ENCODE results near the gene ANP32B.
"Not testable (repeated sequence)": the region's sequence is repeated elsewhere in the genome, so short reads cannot be mapped to it uniquely, and the experiment has no call there.

Gene ANP32B

DNA sequence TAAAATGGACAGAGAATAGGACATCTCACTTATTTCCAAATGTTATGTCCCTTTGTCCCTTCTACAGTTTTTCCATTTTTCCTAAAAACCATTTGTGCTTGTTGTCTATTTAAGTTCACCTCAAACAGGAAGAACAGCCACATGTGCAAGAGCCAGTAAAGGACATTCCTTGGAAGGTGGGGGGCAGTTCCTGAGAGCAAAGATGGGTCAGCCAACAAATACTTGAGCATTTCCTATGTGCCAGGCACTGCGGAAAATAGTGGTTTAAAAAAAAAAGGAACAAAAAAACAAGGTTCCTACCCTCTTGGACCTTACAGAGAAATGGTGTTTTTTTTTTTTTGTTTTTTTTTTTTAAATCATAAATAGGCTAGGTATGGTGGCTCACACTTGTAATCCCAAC lies 26.8 kb downstream of the ANP32B start:
- peaks cover 93% of the 10 kb centered on the region for H3K36me3 ChIP-seq (ENCODE audit: insufficient read depth, low read length)
- no peak overlapping the region for H3K4me3 ChIP-seq (ENCODE audit: low read length)
- H2AFZ ChIP-seq (ENCODE audit: low read depth, low read length): no peak overlapping the region
- no peaks in the 10 kb centered on the region for H3K4me1 ChIP-seq (ENCODE audit: insufficient read depth, low read length)
- H3K9me3 ChIP-seq (ENCODE audit: low read length): no peaks in the 10 kb centered on the region
- no peaks in the 10 kb centered on the region for H3K27me3 ChIP-seq (ENCODE audit: insufficient read depth, low read length)

DNA sequence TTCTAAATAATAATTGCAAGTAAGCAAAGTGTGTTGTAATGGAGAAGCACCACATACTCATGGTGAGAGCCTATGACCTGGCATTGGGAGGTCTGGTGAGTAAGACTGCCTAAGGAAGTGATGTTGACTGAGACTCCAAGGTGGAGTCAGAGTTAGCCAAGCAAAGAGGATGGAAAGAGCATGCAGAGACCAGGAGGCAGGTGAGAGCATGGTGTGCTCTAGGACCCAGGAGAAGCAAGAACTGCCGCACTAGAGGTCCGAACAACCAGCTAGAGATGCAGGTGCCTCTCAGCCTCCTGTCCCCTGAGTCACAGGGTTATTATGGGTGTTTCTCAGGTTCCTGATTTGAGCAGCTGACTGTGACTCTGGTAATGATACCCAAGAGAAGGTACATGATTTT lies 27.3 kb downstream of the ANP32B start:
- peaks cover 92% of the 10 kb centered on the region for H3K36me3 ChIP-seq (ENCODE audit: insufficient read depth, low read length)
- no peaks in the 10 kb centered on the region for H3K27me3 ChIP-seq (ENCODE audit: insufficient read depth, low read length)
- H3K4me3 ChIP-seq (ENCODE audit: low read length): no peak overlapping the region
- no peaks in the 10 kb centered on the region for H3K4me1 ChIP-seq (ENCODE audit: insufficient read depth, low read length)
- H3K9me3 ChIP-seq (ENCODE audit: low read length): no peaks in the 10 kb centered on the region
- no peak overlapping the region for H2AFZ ChIP-seq (ENCODE audit: low read depth, low read length)

DNA sequence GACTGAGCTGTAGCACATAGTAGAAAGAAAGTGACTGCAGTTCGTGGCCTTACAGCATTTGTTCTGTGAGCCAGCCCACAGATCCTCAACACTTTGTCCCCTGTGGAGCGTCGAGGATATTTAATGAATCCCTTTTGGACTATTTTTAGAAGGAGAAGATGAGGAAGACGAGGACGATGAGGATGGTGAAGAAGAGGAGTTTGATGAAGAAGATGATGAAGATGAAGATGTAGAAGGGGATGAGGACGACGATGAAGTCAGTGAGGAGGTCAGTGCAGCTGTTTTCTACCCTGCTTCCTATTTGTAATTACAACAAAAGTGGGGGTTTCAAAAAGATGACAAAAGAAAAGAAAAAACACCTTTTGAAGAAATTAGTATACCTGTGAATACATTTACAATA lies 28.0 kb downstream of the ANP32B start:
- Histone ChIP-seq H2AFZ (ENCODE audit: low read depth, low read length) (no peak overlapping the region), H3K9me3 (ENCODE audit: low read length) (no peaks in the 10 kb centered on the region), H3K27me3 (ENCODE audit: insufficient read depth, low read length) (no peaks in the 10 kb centered on the region), H3K4me3 (ENCODE audit: low read length) (no peak overlapping the region), H3K4me1 (ENCODE audit: insufficient read depth, low read length) (no peaks in the 10 kb centered on the region), H3K36me3 (ENCODE audit: insufficient read depth, low read length) (peaks cover 85% of the 10 kb centered on the region)

DNA sequence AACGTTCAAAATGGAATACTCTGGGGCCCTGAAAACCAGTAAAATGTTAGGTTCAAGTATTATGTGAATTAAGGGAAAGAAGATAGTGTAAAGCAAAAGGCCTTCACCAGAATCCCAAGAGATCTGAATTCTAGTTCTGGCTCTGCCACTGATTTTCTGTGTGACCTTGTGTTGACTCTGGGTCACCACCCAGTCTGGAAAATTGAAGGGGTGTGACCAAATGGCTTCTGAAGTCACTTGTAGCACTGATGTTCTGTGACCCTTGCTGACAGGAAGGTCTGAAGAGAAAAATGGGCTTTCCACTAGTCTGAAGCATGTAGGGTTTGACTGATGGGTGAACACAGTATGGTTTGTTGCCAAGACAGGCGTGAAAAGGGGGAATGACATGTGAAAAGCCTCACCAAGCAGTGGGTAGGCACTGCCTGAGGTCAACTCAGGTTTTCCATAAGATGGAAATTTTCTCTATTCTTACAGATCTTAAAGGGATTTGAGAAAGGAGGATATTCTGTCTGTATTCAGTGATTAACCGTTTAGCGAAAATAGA lies 33.1 kb downstream of the ANP32B start:
- Histone ChIP-seq H3K4me1 (ENCODE audit: insufficient read depth, low read length) (peaks cover 3% of the 10 kb centered on the region), H3K36me3 (ENCODE audit: insufficient read depth, low read length) (peaks cover 65% of the 10 kb centered on the region), H3K27me3 (ENCODE audit: insufficient read depth, low read length) (no peaks in the 10 kb centered on the region), H2AFZ (ENCODE audit: low read depth, low read length) (no peak overlapping the region), H3K9me3 (ENCODE audit: low read length) (no peaks in the 10 kb centered on the region), H3K4me3 (ENCODE audit: low read length) (no peak overlapping the region)

DNA sequence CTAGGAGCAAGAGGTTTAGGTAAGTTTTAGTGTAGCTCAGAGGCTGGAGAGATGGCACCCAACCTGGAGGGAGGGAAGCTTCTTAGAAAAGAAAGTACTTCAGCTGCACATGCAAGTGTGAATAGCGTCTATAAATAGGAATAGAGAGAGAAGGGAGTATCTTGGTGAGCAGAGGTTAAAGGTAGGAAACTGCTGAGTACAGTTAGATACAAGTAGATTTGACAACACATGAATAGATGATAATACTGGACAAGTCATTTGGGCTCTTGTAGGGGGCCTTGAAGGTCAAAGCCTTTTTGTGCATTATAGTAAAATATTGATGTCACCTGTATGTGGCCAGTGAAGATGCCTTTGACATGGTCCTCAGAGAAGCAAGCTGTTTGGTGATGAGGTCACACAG lies 34.2 kb downstream of the ANP32B start:
- Histone ChIP-seq H2AFZ (ENCODE audit: low read depth, low read length) (no peak overlapping the region), H3K27me3 (ENCODE audit: insufficient read depth, low read length) (no peaks in the 10 kb centered on the region), H3K4me1 (ENCODE audit: insufficient read depth, low read length) (peaks cover 3% of the 10 kb centered on the region), H3K36me3 (ENCODE audit: insufficient read depth, low read length) (peaks cover 54% of the 10 kb centered on the region), H3K4me3 (ENCODE audit: low read length) (no peak overlapping the region), H3K9me3 (ENCODE audit: low read length) (no peaks in the 10 kb centered on the region)

DNA sequence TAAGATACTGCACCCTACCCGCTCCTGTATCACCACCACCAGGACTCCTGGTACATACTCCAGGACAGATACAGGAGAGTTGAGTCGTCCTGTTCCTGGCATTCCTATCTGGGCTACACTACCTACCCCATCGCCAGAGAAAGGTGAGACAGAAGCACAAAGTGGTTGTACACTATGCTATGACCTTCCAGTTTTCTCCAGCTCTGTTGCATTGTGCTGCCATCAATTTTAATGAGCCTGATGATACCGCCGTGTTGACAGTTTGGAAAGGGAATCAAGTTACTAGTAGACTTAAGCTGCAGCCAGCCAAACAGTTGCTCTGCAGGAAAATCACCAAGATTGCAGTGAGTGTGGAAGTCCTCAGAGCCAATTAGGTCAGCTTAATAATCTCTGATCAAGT lies 35.2 kb downstream of the ANP32B start:
- H3K27me3 ChIP-seq (ENCODE audit: insufficient read depth, low read length): no peaks in the 10 kb centered on the region
- H3K4me3 ChIP-seq (ENCODE audit: low read length): no peak overlapping the region
- H2AFZ ChIP-seq (ENCODE audit: low read depth, low read length): no peak overlapping the region
- H3K36me3 ChIP-seq (ENCODE audit: insufficient read depth, low read length): peaks cover 44% of the 10 kb centered on the region
- H3K4me1 ChIP-seq (ENCODE audit: insufficient read depth, low read length): peaks cover 3% of the 10 kb centered on the region
- no peaks in the 10 kb centered on the region for H3K9me3 ChIP-seq (ENCODE audit: low read length)

DNA sequence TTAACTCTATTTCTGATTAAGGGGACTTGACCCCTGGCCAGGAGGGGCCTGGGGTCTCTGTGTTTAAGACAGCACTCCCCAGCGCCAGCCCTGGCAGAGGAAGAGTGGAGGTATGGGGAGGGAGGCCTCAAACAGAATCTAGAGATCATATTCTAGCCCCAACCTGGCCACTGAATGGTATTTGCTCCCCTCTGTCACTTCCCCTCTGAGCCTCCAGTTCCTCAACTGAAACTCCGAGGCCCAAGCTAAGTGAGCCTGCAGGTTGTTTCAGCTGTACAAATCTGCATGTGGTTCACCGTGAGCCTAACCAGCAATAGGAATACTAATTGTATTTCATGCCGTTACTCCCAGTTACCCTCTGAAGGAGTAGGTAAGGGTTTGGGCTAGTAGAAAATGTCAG lies 36.0 kb downstream of the ANP32B start:
- Histone ChIP-seq H3K4me1 (ENCODE audit: insufficient read depth, low read length) (peaks cover 3% of the 10 kb centered on the region), H3K9me3 (ENCODE audit: low read length) (no peaks in the 10 kb centered on the region), H2AFZ (ENCODE audit: low read depth, low read length) (no peak overlapping the region), H3K4me3 (ENCODE audit: low read length) (no peak overlapping the region), H3K36me3 (ENCODE audit: insufficient read depth, low read length) (peaks cover 37% of the 10 kb centered on the region), H3K27me3 (ENCODE audit: insufficient read depth, low read length) (no peaks in the 10 kb centered on the region)

DNA sequence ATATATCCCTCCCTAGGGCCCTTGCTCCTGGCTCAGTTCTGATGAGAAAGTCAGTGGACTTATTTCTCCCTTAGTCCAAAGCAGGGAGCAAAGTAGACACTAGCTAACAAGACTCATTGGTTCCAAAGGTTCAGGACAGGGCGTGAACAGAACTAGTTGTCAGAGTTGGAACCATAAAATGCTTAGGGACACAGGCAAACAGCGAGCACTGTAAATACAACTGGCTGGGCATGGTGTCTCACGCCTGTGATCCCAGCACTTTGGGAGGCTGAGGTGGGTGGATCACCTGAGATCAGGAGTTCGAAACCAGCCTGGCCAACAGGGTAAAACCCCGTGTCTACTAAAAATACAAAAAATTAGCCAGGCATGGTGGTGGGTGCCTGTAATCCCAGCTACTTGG lies 36.7 kb downstream of the ANP32B start:
- not testable (repeated sequence) for H3K4me1 ChIP-seq (ENCODE audit: insufficient read depth, low read length)

DNA sequence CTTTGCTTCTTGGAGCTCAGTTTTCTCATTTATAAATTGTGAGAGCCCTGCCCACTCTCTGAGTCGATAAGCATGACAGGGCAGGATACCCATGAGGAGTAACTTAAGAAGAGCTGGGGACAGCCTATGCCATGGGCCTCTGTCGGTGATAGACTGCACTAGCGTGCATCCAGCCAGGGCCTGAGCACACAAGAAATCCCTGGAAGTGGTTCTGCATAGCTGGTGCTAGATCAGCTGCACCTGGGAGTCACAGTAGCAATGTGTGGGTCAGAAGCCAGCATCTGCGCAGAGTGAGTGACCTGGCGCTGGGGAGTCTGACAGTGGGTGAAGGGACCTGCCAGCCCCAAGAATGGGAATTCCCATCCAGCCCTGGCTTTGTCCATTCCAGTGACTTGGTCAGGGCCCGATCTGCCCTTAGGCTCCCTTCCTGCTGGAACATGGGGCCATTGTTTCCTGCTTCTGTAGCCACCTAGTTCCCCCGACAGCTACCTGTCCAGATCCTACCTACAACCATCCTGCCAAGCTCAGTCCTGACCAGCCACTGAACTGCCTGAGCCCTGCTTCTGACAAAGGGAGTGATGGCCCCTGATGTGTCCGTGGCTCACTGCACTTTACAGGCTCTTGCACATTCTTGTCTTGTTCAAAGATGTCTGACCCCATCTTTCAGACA lies 37.5 kb downstream of the ANP32B start:
- H3K9me3 ChIP-seq (ENCODE audit: low read length): no peaks in the 10 kb centered on the region
- H3K27me3 ChIP-seq (ENCODE audit: insufficient read depth, low read length): no peaks in the 10 kb centered on the region
- no peak overlapping the region for H3K4me3 ChIP-seq (ENCODE audit: low read length)
- no peak overlapping the region for H2AFZ ChIP-seq (ENCODE audit: low read depth, low read length)
- H3K4me1 ChIP-seq (ENCODE audit: insufficient read depth, low read length): peaks cover 3% of the 10 kb centered on the region
- peaks cover 27% of the 10 kb centered on the region for H3K36me3 ChIP-seq (ENCODE audit: insufficient read depth, low read length)

More for the DNA sequence above, 36.7 kb downstream of the ANP32B start:
- not testable (repeated sequence) for H3K27me3 ChIP-seq (ENCODE audit: insufficient read depth, low read length); H2AFZ ChIP-seq (ENCODE audit: low read depth, low read length); H3K4me3 ChIP-seq (ENCODE audit: low read length); H3K9me3 ChIP-seq (ENCODE audit: low read length)
- H3K36me3 ChIP-seq (ENCODE audit: insufficient read depth, low read length): peaks cover 31% of the 10 kb centered on the region

DNA sequence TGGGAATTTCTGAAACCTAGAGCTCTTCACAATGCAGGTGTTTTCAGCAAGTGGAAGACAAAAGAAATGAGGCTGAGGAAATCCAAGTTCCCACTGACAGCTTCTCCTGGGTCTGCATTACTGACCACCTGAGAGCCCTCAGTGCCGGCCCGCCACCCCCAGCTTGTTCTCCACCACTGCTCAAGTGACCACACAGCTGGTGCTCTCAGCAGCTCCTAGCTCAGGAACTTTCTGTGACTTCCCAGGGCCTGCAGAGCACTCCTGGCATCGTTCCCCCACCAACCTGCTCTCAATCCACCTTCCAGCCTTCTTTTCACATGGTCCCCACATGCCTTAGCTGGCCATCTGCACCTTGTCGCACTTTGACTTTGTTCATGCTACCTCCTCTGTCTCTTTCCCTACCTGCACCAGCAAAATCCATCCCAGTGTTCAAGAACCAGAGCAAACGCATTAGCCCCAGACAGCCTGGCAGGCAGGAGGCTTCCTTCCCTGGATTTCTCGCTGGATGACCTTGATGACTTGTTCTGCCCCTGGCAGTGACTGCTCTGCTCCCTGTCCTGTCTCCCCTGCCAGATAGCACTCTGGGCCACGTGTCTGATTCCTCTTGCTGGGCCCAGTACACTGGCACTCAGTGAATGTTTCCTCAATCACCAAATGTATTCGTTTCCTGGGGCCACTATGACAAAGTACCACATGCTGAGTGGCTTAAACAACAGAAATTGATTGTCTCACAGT lies 38.3 kb downstream of the ANP32B start:
- no peak overlapping the region for H3K4me3 ChIP-seq (ENCODE audit: low read length)
- H3K27me3 ChIP-seq (ENCODE audit: insufficient read depth, low read length): no peaks in the 10 kb centered on the region
- peaks cover 27% of the 10 kb centered on the region for H3K36me3 ChIP-seq (ENCODE audit: insufficient read depth, low read length)
- no peaks in the 10 kb centered on the region for H3K9me3 ChIP-seq (ENCODE audit: low read length)
- H2AFZ ChIP-seq (ENCODE audit: low read depth, low read length): no peak overlapping the region
- peaks cover 3% of the 10 kb centered on the region for H3K4me1 ChIP-seq (ENCODE audit: insufficient read depth, low read length)

DNA sequence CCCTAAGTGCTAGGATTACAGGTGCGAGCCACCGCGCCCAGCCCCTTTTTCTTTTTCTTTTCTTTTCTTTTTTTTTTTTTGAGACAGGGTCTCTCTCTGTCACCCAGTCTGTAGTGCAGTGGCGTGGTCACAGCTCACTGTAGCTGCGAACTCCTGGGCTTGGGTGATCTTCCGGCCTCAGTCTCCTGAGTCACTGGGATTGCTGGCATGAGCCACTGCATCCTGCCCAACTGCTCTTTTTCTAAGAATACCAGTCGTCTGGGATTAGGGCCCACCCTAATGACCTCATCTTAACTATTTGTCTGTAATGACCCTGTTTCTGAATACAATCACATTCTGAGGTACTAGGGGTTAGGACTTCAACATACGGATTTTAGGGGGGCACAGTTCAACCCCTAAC lies 39.3 kb downstream of the ANP32B start:
- H3K36me3 ChIP-seq (ENCODE audit: insufficient read depth, low read length): peaks cover 20% of the 10 kb centered on the region
- H3K4me3 ChIP-seq (ENCODE audit: low read length): no peak overlapping the region
- H3K4me1 ChIP-seq (ENCODE audit: insufficient read depth, low read length): no peaks in the 10 kb centered on the region
- H3K9me3 ChIP-seq (ENCODE audit: low read length): no peaks in the 10 kb centered on the region
- H3K27me3 ChIP-seq (ENCODE audit: insufficient read depth, low read length): no peaks in the 10 kb centered on the region
- H2AFZ ChIP-seq (ENCODE audit: low read depth, low read length): no peak overlapping the region

DNA sequence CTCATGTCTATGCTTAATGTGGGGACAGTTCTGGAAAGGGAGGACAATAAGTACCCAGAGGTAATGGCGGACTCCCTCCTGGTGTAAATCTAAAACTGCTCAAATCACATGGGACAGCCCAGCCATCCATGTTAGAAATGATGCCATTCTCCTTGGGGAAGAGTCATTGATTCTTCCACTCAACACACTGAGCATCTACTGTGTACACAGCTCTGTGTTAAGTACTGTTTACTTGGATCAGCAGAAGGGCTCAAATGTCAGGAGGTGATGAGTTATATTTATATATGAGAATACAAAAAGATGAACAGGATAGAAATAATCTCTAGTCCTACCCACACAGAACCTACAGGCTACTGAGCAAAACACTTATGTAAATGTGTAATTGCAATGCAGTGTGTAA lies 41.6 kb downstream of the ANP32B start:
- Histone ChIP-seq H3K4me1 (ENCODE audit: insufficient read depth, low read length) (no peaks in the 10 kb centered on the region), H3K36me3 (ENCODE audit: insufficient read depth, low read length) (peaks cover 1% of the 10 kb centered on the region), H2AFZ (ENCODE audit: low read depth, low read length) (no peak overlapping the region), H3K4me3 (ENCODE audit: low read length) (no peak overlapping the region), H3K27me3 (ENCODE audit: insufficient read depth, low read length) (no peaks in the 10 kb centered on the region), H3K9me3 (ENCODE audit: low read length) (no peaks in the 10 kb centered on the region)

DNA sequence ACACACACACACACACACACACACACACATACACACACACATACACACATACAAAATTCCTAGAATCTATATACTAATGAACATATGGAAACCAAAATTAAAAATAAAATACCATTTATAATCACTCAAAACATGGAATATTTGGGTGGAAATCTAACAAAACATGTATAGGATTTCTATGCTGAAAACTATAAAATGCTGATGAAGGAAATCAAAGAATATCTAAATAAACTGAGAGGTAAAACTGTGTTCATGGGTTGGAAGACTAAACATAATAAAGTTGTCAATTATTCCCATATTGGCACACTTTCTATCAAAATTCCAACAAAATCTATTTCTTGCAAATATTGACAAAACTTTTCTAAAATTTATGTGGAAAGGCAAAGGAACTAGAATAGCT lies 48.0 kb downstream of the ANP32B start:
- H2AFZ ChIP-seq (ENCODE audit: low read depth, low read length): no peak overlapping the region
- peaks cover 2% of the 10 kb centered on the region for H3K9me3 ChIP-seq (ENCODE audit: low read length)
- H3K4me1 ChIP-seq (ENCODE audit: insufficient read depth, low read length): no peaks in the 10 kb centered on the region
- H3K36me3 ChIP-seq (ENCODE audit: insufficient read depth, low read length): no peaks in the 10 kb centered on the region
- H3K27me3 ChIP-seq (ENCODE audit: insufficient read depth, low read length): peaks cover 3% of the 10 kb centered on the region
- no peak overlapping the region for H3K4me3 ChIP-seq (ENCODE audit: low read length)
